ENCODE data around the gene DEPP1.

Gene DEPP1

GRCh38 chr10:44932517-44933450 is 45.8 kb downstream of the DEPP1 start:
- peak; percentile 23 for DNase-seq (ENCODE audit: low read depth)

- DNase-seq (ENCODE audit: low read depth) = no peak
Measured at GRCh38 chr10:44931621-44932516, 46.7 kb downstream of the DEPP1 start.

DNA sequence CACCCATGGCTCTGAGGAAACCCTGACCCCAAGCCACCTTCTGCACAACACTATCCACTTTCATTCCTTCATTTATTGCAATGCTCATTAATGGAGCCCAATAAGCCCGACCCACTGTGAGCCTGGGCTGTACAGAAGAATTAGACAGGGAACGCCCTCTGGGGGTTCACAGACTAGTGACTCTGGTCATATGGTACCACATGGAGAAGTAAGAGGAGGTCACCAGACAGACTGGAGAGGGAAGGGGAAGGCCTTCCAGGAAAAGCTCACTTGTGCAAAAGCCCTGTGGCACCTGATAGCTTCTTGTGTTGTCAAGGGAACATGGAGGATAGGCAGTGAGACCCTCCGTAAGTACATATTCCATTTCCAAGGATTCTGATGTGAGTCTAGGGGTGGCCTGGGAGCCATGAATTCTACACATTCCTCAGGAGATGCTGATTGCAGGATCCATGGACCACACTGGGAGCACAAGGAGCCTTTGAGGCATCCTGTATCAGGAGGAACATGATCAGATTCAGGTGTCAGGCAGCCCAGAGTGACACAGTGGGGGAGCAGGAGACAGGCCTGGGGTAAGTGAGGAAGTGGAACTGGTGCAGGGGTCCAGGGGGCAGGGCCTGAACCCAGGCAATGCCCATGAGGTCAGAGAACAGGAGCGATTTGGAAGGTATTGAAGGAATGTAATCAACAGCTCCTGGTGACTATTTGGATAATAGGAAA is 47.5 kb downstream of the DEPP1 start:
- no peak for DNase-seq (ENCODE audit: low read depth)

DNA sequence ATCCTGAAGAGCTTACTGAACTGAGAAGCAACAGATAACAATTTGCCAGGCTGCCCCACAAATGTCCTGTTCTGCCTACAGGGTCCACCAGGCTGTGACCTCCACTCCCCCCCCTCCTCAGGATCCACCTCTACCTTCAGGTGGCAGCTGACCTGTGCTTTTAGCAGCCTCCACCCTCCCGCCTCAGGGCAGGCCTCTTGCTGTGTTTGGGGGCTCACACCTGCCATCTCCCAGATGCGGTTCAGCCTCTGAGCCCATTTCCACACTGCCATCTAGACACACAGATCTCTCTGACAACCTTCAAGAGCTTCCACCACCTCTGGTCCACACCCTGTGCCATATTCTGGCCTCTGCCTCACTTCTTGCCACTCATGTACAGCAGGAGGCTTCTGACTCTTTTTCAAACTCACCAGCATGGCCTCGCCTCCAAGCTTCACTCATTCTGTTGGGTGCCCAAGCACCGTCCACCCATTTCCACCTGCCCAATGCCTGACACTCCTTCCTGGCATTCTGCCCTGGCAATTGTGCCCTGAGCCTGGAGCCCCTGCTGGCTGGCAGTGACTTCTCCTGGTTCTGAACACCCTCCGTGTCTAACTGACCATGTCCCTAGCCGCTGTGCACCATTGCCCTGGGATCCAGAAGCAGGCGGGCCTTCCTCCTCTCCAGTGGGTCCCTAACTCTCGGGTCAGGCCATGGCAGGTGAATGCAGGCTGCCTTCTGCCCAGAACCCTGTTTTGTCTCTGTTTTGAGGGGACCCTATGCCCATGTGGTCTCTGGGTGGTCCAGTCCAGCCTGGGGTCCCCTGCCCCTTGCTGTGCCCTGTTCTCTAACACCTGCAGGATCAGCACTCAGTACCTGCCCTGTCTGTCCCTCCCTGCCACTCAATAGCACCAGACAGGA is 49.0 kb downstream of the DEPP1 start:
- no peak for DNase-seq (ENCODE audit: low read depth)

DNA sequence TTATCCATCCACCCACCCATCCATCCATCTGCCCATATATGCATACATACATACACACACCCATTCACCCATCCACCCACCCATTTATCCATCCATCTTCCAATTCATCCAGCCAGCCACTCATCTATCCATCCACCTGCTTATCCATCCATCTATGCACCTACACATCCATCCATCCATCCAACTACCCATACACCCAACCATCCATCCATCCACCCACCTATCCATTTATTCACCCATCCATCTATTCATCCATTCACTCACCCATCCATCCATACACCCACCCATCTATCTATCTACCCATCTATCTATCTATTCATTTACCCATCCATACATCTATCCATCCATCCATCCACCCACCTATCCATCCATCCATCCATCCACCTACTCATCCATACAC is 50.1 kb downstream of the DEPP1 start:
- DNase-seq (ENCODE audit: low read depth) = no peak

DNA sequence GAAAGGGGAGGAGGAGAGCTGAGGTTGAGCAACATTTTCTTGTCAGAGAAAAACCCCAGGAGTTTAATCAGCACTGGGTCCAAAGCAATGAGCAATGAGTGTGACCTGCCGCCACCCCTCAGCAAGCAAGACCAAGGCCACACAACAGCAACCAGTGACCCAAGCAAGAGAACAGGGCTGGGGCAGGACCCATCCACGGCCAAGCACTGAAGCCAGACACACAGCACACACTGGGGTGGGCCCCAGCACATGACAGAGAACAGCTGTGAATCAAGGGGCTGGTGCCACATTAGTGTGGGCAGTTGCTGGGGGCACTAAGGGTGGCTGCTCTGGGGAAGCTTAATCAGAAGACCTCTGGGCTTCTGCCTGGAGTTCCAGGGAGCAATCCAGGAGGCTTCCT is 51.3 kb downstream of the DEPP1 start:
- no peak for DNase-seq (ENCODE audit: low read depth)

DNA sequence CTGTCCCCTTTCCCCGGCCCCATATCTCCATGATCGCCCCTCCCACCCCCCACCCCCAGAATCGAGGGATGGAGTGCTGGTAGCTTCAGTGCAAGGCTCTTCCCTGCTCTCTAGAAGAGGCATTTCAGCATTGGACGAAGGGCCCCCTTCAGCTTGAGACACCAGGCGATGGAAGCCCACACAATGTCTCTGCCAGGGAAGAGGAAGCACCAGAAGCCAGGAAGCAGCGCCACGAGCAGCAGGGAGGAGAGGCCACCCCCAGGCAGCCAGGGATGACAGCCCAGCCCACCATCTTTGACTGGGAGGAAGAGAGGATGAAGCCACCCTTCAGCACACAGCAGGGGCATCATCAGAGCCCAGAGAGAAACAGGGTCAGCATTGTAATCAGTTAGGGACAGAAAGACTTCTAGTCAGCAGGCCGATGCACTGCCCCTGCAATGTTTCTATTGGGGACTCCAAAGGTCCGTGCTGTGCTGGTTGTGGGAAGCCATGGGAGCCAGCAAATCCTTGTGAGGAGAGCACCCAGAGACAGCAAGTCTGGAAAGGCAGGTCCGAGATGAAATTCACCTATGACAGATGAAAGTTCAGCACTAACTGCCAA is 51.8 kb downstream of the DEPP1 start:
- DNase-seq (ENCODE audit: low read depth) = no peak
